ENCODE data around the gene MRPL23.
"Not testable (repeated sequence)": the region's sequence is repeated elsewhere in the genome, so short reads cannot be mapped to it uniquely, and the experiment has no call there.

MRPL23 gene

GRCh38 chr11:1934335-1935155 is 12.6 kb upstream of the MRPL23 start:
- DNase-seq: no peak

GRCh38 chr11:1935156-1936071 is 11.7 kb upstream of the MRPL23 start:
- DNase-seq: no peak

GRCh38 chr11:1936072-1936780 is 10.9 kb upstream of the MRPL23 start:
- DNase-seq: no peak

- DNase-seq: no peak
Observed at GRCh38 chr11:1936781-1937615, 10.1 kb upstream of the MRPL23 start.

GRCh38 chr11:1937616-1938342 is 9.4 kb upstream of the MRPL23 start:
- DNase-seq: no peak

GRCh38 chr11:1938343-1939005 is 8.7 kb upstream of the MRPL23 start:
- no peak for DNase-seq

GRCh38 chr11:1939006-1939625 is 8.0 kb upstream of the MRPL23 start:
- DNase-seq: no peak

GRCh38 chr11:1939788-1940187 is 7.3 kb upstream of the MRPL23 start:
- DNase-seq: not testable (repeated sequence)

- no peak for DNase-seq
Observed at GRCh38 chr11:1942558-1943260, 4.4 kb upstream of the MRPL23 start.

- no peak for DNase-seq
Observed at GRCh38 chr11:1943576-1943975, 3.6 kb upstream of the MRPL23 start.

GRCh38 chr11:1943977-1944376 is 3.2 kb upstream of the MRPL23 start:
- DNase-seq: no peak

- DNase-seq: no peak
Observed at GRCh38 chr11:1947592-1948237, 583 bp downstream of the MRPL23 start.

GRCh38 chr11:1948389-1948788 is 1.3 kb downstream of the MRPL23 start:
- DNase-seq: no peak

- no peak for DNase-seq
Observed at GRCh38 chr11:1949302-1949701, 2.2 kb downstream of the MRPL23 start.

- DNase-seq: no peak
Observed at GRCh38 chr11:1949922-1950321, 2.8 kb downstream of the MRPL23 start.

GRCh38 chr11:1952806-1953482 is 5.8 kb downstream of the MRPL23 start:
- no peak for DNase-seq

- no peak for DNase-seq
Observed at GRCh38 chr11:1953489-1954266, 6.5 kb downstream of the MRPL23 start.

GRCh38 chr11:1958367-1958766 is 11.2 kb downstream of the MRPL23 start:
- no peak for DNase-seq
